Endothelial cell of umbilical vein (primary cell): ENCODE data around the gene CDX1.

Source experiments
- CTCF ChIP-seq, 2 donors: IDR thresholded peaks; 1 replicate in 1 of 2; 2 replicates in 1 of 2; pipeline ENCODE4 v1.5.1; 2011; ENCODE audit warnings: low read length in 2 of 2, mild to moderate bottlenecking in 2 of 2, moderate library complexity in 2 of 2, control low read depth in 1 of 2, inconsistent platforms in 1 of 2, low read depth in 1 of 2; ENCODE audit not compliant: insufficient read depth in 1 of 2; ENCODE audit errors: extremely low read depth in 1 of 2
- EZH2 ChIP-seq: IDR thresholded peaks from 2 replicates; pipeline ENCODE4 v1.6.1; 2012; ENCODE audit warnings: borderline replicate concordance, low read depth, mild to moderate bottlenecking, moderate library complexity, low read length, inconsistent platforms; ENCODE audit not compliant: severe bottlenecking
- FOS ChIP-seq: IDR thresholded peaks from 2 replicates; pipeline ENCODE4 v1.6.1; 2011; ENCODE audit warnings: mild to moderate bottlenecking, low read length, moderate library complexity, borderline replicate concordance; ENCODE audit not compliant: insufficient read depth
- GATA2 ChIP-seq: IDR thresholded peaks from 2 replicates; pipeline ENCODE4 v1.7.0; 2011; ENCODE audit warnings: low read depth, mild to moderate bottlenecking, moderate library complexity, mixed read lengths, low read length; ENCODE audit not compliant: insufficient read length, insufficient read depth
- MYC ChIP-seq: IDR thresholded peaks from one replicate; pipeline ENCODE4 v1.6.1; 2011; ENCODE audit warnings: mild to moderate bottlenecking, low read depth, low read length
- POLR2A ChIP-seq: IDR thresholded peaks from 2 replicates; pipeline ENCODE4 v1.6.1; 2012; ENCODE audit warnings: low read depth, mild to moderate bottlenecking, control low read depth, low read length
- POLR2AphosphoS5 ChIP-seq: IDR thresholded peaks from 2 replicates; pipeline ENCODE4 v1.6.1; 2012; ENCODE audit warnings: low read depth, mild to moderate bottlenecking, control low read depth, low read length, moderate library complexity; ENCODE audit not compliant: insufficient read depth
- TF ChIP-seq, protein P1 (sequence below): IDR thresholded peaks from 2 replicates; pipeline ENCODE4 v1.6.1; 2011; ENCODE audit not compliant: insufficient read depth, insufficient read length

DNA sequence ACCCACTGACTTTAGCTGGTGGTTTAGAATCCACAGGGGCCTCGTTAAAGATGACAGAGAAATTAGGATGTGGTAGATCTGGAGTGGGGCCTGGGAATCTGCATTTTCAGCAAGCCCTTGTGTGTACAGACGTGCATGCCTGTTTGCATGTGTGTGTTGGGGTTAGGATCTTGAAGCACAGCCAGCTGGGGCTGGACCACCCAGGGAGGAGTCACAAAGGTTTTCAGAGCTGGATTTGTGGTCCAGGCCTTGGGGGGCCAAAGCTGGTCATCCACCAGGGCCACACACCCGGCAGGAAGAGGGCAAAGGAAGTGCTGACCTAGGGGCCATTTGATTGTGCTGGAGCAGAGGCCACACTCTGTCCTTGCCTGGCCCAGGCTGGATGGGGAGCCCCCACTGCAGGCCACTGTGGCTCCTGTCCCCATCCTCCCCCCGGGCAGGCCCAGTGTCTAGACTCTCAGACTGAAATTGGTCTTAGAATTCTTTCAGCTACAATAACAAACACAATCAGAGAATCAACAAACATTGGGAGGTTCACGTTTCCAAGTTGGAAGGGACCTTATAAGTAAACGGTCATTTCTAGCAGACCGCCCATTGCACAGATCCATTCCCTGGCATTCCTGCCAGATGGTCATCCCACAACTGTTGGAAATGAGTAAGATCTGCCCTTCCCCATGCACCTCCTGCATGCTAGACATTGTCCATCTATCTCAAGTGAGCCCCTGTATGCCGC lies 10.3 kb downstream of the CDX1 start:
- TF ChIP-seq EZH2 = no peak
- no peak for TF ChIP-seq GATA2
- no peak for TF ChIP-seq POLR2A
- no peak for TF ChIP-seq CTCF (IDR thresholded peaks at IDR 0.05; ENCODE audit: extremely low read depth in 1 of 2, insufficient read depth in 1 of 2, low read depth in 1 of 2, low read length in 2 of 2)
- no peak for TF ChIP-seq POLR2AphosphoS5
- TF ChIP-seq, protein P1, sequence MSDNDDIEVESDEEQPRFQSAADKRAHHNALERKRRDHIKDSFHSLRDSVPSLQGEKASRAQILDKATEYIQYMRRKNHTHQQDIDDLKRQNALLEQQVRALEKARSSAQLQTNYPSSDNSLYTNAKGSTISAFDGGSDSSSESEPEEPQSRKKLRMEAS = no peak
- TF ChIP-seq FOS = no peak
- TF ChIP-seq MYC = no peak
